ENCODE measurements around the gene WDFY4. TPM values are rescaled to one million over a fixed set of nuclear protein-coding genes. Genes with fewer than 3 reads are reported as not detected.

Gene WDFY4
- total and polyA plus RNA-seq, 4 donors, result 0.57 to 7.1 (median 2.0) TPM

DNA sequence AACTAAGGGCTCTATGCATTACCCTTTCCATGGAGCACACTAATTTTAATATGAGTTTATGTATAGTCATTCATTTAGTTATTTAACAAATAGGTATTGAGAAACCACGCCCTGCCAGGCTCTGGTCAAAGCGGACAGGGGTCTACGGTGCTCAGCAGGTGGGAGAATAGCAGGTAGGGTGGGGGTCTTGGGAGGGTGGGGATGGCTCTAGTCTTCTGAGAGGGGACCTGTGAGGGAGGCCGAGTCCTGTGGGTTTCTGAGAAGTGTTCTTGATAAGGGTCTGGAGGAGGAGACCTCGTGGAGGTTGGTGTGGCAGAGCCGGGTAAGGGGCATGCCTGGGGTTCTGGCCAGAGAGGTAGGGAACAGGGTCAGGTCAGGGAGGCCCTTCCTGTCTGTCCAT is 1.1 kb downstream of the WDFY4 start:
- no peak overlapping the region for H3K27ac ChIP-seq (ENCODE audit: low read depth in 1 of 2, low read length in 2 of 2)

More for the DNA sequence above, 1.1 kb downstream of the WDFY4 start:
- no peaks in the 10 kb centered on the region for H3K9me3 ChIP-seq (ENCODE audit: control insufficient read depth in 4 of 4, low read length in 3 of 4)
- no peaks in the 10 kb centered on the region for H3K36me3 ChIP-seq (ENCODE audit: control insufficient read depth in 4 of 4, insufficient read depth in 3 of 4, low read depth in 1 of 4, low read length in 3 of 4)
- no peaks in the 10 kb centered on the region for H3K27me3 ChIP-seq (ENCODE audit: control insufficient read depth in 4 of 4, insufficient read depth in 4 of 4, low read length in 3 of 4)
- H3K9ac ChIP-seq (ENCODE audit: low read depth in 1 of 2, low read length in 2 of 2), result no peak overlapping the region
- TF ChIP-seq EGR1 (IDR thresholded peaks at IDR 0.05; ENCODE audit: low read depth in 2 of 2) (no peak), SP1 (IDR thresholded peaks at IDR 0.05) (no peak), GABPA (IDR thresholded peaks at IDR 0.05 in 1 of 2, conservative IDR thresholded peaks at IDR 0.05 in 1 of 2) (no peak), TAF1 (conservative IDR thresholded peaks at IDR 0.05) (no peak), HNF4G (IDR thresholded peaks at IDR 0.05) (no peak), HNF4A (conservative IDR thresholded peaks at IDR 0.05) (no peak), YY1 (IDR thresholded peaks at IDR 0.05) (no peak), JUND (IDR thresholded peaks at IDR 0.05) (no peak), FOXA1 (IDR thresholded peaks at IDR 0.05) (no peak), RXRA (IDR thresholded peaks at IDR 0.05) (no peak), RAD21 (IDR thresholded peaks at IDR 0.05) (no peak), FOXA2 (IDR thresholded peaks at IDR 0.05) (no peak), NR2F2 (IDR thresholded peaks at IDR 0.05) (no peak)
- TF ChIP-seq, protein P1, sequence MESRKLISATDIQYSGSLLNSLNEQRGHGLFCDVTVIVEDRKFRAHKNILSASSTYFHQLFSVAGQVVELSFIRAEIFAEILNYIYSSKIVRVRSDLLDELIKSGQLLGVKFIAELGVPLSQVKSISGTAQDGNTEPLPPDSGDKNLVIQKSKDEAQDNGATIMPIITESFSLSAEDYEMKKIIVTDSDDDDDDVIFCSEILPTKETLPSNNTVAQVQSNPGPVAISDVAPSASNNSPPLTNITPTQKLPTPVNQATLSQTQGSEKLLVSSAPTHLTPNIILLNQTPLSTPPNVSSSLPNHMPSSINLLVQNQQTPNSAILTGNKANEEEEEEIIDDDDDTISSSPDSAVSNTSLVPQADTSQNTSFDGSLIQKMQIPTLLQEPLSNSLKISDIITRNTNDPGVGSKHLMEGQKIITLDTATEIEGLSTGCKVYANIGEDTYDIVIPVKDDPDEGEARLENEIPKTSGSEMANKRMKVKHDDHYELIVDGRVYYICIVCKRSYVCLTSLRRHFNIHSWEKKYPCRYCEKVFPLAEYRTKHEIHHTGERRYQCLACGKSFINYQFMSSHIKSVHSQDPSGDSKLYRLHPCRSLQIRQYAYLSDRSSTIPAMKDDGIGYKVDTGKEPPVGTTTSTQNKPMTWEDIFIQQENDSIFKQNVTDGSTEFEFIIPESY (IDR thresholded peaks at IDR 0.05), result no peak
- TF ChIP-seq, protein P2, sequence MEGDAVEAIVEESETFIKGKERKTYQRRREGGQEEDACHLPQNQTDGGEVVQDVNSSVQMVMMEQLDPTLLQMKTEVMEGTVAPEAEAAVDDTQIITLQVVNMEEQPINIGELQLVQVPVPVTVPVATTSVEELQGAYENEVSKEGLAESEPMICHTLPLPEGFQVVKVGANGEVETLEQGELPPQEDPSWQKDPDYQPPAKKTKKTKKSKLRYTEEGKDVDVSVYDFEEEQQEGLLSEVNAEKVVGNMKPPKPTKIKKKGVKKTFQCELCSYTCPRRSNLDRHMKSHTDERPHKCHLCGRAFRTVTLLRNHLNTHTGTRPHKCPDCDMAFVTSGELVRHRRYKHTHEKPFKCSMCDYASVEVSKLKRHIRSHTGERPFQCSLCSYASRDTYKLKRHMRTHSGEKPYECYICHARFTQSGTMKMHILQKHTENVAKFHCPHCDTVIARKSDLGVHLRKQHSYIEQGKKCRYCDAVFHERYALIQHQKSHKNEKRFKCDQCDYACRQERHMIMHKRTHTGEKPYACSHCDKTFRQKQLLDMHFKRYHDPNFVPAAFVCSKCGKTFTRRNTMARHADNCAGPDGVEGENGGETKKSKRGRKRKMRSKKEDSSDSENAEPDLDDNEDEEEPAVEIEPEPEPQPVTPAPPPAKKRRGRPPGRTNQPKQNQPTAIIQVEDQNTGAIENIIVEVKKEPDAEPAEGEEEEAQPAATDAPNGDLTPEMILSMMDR (IDR thresholded peaks at IDR 0.05; ENCODE audit: low read depth, low read length, missing input control), result no peak
- TF ChIP-seq, protein P3, sequence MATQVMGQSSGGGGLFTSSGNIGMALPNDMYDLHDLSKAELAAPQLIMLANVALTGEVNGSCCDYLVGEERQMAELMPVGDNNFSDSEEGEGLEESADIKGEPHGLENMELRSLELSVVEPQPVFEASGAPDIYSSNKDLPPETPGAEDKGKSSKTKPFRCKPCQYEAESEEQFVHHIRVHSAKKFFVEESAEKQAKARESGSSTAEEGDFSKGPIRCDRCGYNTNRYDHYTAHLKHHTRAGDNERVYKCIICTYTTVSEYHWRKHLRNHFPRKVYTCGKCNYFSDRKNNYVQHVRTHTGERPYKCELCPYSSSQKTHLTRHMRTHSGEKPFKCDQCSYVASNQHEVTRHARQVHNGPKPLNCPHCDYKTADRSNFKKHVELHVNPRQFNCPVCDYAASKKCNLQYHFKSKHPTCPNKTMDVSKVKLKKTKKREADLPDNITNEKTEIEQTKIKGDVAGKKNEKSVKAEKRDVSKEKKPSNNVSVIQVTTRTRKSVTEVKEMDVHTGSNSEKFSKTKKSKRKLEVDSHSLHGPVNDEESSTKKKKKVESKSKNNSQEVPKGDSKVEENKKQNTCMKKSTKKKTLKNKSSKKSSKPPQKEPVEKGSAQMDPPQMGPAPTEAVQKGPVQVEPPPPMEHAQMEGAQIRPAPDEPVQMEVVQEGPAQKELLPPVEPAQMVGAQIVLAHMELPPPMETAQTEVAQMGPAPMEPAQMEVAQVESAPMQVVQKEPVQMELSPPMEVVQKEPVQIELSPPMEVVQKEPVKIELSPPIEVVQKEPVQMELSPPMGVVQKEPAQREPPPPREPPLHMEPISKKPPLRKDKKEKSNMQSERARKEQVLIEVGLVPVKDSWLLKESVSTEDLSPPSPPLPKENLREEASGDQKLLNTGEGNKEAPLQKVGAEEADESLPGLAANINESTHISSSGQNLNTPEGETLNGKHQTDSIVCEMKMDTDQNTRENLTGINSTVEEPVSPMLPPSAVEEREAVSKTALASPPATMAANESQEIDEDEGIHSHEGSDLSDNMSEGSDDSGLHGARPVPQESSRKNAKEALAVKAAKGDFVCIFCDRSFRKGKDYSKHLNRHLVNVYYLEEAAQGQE (IDR thresholded peaks at IDR 0.05), result no peak
- TF ChIP-seq, protein P4, sequence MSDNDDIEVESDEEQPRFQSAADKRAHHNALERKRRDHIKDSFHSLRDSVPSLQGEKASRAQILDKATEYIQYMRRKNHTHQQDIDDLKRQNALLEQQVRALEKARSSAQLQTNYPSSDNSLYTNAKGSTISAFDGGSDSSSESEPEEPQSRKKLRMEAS (IDR thresholded peaks at IDR 0.05), result no peak
- no peak overlapping the region for H3K4me3 ChIP-seq (ENCODE audit: low read depth in 1 of 3, low read length in 3 of 3)
- no peak for DNase-seq (ENCODE audit: low spot score)
- H3K4me1 ChIP-seq (ENCODE audit: control insufficient read depth in 4 of 4, insufficient read depth in 4 of 4, low read length in 3 of 4), result no peaks in the 10 kb centered on the region
- 86% methylated on average over 6 of the region's 6 CpGs for WGBS

Data from liver (tissue), 9 donors.